Testis (tissue), 2 donors: ENCODE measurements around the gene GRAMD1C.

Experiments
- CTCF ChIP-seq, 3 experiments: fragments of 450-650 bp in 2 of 3; fragments of 200-600 bp in 1 of 3; sonication (generic) in 1 of 3; IDR thresholded peaks; one replicate each; pipeline ENCODE4 v1.5.1; 2016 to 2019; ENCODE audit warnings: antibody characterized with exemption in 3 of 3, mild to moderate bottlenecking in 2 of 3, moderate library complexity in 1 of 3
- POLR2A ChIP-seq: fragments of 450-650 bp; IDR thresholded peaks from one replicate; pipeline ENCODE4 v1.6.1; 2017; ENCODE audit warnings: antibody characterized with exemption, mild to moderate bottlenecking, moderate library complexity

GRCh38 chr3:113948015-113948917 is 109.7 kb downstream of the GRAMD1C start:
- TF ChIP-seq CTCF (IDR thresholded peaks at IDR 0.05) (no peak), POLR2A (no peak)
